SK-N-DZ (cell line): ENCODE measurements around the gene TUFM.
"Not testable (repeated sequence)": the region's sequence is repeated elsewhere in the genome, so short reads cannot be mapped to it uniquely, and the experiment has no call there.

Source experiments
- DNase-seq: peaks from one replicate; pipeline ENCODE4 v3.0.0-alpha.2; 2015; ENCODE audit warnings: low spot score

TUFM gene

DNA sequence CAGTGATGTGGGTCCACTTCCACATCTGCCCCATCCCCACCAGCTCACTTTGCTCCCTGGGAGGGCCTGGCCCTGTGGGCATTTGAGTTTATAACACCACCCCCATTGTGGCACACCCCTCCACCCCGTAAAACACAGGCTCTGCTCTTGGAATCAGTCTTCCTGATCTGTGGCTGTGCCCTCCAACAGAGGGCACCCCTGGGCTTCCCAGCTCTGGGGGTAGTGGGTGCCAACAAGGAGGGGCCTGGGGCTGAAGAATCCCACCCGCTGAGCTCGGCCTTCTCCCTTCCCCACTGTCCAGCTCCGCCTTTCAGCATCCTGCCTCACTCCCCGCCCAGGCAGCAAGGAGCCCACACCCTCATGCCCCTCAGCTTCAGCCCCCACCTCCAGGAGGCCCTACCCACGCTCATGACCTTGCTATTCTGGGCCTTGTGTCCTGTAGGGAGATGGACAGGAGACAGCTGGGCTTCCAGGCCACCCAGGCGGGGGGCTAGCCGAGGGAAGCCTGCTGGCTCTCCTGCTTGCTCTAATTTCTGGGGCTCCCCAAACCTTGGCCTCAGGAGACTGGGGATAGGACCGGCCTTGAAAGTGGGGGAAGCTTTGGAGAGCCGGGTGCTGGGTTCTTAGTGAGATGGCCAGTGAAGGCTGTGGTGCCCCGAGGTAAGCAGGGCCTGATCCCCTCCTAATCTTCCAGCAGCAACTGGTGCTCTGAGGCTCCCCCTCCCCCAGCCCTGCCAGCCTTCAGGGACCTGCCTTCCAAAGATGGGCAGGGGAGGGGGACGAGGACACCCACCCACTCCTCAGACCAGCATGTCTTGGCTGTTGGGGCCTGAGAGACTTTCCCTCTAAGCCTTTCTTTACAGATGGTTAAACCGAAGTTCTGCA lies 29.2 kb upstream of the TUFM start:
- DNase-seq = no peak

- no peak for DNase-seq
Measured at GRCh38 chr16:28874406-28874805, 28.3 kb upstream of the TUFM start.

DNA sequence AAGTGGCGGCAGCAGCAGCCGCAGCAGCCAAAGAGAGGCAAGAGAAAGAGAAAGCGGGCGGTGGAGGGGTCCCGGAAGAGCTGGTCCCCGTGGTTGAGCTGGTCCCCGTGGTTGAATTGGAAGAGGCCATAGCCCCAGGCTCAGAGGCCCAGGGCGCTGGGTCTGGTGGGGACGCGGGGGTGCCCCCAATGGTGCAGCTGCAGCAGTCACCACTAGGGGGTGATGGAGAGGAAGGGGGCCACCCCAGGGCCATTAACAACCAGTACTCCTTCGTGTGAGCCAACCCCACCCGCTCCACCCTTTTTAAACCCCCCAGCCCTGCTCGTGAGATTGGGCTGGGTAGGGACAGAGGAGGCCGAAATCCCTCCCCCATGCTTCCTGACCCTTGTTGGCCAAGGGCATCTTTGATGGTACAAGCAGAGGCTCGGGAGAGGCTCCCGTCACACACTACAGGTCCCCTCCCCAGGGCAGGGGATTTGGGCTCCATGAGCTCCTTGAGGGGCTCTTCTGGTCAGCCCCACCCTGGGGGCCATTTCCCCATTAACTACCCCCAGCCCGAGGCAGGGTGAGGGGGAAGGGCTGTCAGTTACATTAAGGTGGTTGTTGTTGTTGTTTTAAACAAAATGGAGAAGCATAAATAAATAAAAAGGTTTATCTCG lies 27.5 kb upstream of the TUFM start:
- no peak for DNase-seq

DNA sequence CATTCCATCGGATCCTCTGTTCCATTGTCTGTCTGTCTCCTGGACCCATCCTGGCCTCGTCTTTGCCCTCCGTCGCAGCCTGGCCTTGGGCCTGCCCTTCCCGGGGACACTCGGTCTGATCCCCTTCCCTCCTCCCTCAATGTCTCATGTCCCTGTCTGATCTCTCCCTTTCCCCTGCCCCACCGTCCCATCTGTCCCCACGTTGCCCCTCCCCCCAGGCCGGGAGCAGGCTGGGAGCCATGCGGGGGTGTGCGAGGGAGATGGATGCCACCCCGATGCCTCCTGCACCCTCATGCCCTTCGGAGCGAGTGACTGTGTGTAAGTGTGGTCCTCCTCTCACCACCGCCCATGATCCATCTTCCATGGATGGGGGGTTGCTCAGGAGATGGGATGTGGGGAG lies 26.8 kb upstream of the TUFM start:
- no peak for DNase-seq

DNA sequence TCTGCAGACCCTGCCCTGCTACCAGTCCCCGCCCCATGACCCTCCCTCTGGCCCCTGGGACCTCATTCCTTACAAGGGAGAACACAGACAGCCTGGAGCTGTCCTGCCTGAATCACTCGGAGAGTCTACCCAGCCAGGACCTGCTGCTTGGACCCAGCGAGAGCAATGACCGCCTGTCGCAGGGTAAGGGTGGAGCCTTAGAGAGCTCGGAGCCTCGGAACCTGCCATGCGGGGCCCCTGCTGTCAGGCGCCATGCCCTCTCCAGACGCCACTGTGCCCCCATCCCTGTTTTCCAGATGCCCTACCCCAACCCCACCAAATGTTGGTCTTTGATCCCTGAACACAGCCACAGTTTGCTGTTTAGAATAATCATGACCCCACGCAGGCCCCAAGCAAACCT lies 23.1 kb upstream of the TUFM start:
- no peak for DNase-seq

DNA sequence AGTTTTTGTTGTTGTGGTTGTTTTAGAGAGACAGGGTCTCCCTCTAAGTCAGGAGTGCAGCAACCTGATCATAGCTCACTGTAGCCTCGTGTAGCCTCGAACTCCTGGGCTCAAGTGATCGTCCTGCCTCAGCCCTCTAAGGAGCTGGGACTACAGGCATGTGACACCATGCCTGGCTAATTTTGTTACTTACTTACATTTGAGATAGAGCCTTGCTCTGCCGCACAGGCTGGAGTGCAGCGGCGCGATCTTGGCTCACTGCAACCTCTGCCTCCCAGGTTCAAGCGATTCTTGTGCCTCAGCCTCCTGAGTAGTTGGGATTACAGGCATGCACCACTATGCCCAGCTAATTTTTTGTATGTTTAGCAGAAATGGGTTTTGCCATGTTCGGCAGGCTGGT lies 21.5 kb upstream of the TUFM start:
- not testable (repeated sequence) for DNase-seq

GRCh38 chr16:28867241-28867640 lies 21.1 kb upstream of the TUFM start:
- no peak for DNase-seq

DNA sequence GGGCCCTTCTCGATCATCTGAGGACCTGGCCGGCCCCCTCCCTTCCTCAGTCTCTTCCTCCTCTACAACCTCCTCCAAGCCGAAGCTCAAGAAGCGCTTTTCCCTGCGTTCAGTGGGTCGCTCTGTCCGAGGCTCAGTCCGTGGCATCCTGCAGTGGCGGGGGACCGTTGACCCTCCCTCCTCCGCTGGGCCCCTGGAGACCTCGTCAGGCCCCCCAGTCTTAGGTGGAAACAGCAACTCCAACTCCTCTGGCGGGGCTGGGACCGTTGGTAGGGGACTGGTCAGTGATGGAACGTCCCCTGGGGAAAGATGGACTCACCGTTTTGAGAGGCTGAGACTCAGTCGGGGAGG lies 20.3 kb upstream of the TUFM start:
- DNase-seq = no peak

DNA sequence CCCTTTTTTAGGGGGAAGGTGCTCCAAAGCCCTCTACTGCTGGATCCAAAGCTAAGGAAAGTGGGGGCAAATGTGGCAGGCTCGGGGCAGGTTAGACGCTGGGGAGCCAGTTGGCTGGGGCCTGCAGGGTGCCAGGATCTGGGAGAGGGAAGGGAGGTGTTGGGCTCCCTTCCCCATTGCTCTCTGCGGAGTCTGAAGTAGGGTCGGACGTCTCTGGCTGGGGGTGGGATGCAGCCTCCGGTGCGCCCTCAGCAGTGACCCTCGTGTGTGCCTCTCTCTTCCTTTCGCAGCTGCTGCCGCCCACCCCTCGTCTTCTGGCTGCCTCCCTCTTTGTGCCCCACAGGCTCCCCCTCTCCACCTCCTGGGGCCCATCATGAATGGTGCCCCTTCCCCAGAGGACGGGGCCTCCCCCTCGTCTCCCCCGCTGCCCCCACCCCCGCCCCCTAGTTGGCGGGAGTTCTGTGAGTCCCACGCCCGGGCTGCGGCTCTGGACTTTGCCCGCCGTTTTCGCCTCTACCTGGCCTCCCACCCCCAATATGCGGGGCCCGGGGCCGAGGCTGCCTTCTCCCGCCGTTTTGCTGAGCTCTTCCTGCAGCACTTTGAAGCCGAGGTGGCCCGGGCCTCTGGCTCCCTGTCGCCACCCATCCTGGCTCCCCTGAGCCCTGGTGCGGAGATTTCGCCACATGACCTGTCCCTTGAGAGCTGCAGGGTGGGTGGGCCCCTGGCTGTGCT lies 19.7 kb upstream of the TUFM start:
- DNase-seq = no peak

- no peak for DNase-seq
Measured at GRCh38 chr16:28865001-28865688, 19.0 kb upstream of the TUFM start.

DNA sequence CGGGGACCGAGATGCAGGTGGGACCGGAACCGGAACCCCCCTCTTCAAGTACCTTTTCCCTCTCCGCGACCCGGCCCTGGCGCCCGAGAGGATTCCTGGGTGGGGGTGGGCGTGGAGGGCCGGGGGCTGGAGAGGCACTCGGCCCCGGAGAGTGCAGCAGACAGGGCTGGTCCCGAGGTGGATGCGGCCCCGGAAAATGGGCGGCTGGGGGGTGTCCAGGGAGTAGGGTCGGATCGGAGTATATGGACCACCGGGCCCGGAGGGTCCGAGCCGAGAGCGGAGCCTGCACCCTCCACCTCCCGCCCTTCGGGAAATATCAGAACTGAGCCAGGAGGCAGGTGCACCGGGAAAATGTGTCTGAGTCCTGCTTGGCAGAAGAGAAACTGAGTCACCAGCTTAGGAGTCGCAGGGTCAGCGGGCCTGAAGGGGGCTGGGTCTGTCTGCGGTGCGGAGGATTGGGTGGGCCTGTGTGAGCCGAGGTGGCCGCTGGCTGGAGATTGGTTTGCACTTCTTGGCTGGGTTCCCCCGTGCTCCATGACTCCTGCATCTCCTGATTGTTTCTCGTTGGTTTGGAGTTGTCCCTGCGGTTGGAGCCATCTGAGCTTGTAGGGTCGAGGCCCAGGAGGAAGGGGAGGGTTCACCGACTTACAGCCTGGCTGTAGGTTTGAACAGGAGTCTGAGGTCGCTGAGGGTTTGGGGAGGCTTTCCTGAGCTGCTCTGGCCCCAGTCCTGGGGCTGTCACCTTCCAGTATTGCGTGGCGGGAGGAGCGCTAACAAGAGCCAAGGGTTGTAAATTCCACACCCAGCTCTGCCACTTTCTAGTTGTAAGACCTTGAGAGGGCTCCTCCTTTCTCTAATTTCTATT lies 18.0 kb upstream of the TUFM start:
- DNase-seq = no peak

GRCh38 chr16:28859326-28859725 lies 13.2 kb upstream of the TUFM start:
- DNase-seq = no peak

- DNase-seq = no peak
Measured at GRCh38 chr16:28858421-28858820, 12.3 kb upstream of the TUFM start.

DNA sequence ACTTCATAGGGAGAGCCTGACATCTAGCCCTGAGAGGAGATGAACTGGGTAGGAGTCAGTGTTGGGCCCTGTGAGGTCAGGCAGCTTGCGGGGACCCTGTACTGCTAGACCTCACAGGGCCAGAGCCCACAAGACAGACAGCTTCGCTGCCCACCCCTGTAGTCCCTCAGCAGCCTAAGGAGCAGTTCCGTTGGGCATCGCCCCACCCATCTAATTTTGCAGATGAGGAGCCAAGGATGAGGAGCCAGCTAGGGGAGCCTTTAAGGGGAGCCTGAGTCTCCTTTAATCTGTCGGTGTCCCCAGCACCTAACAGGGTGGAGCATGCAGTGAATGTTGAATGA lies 755 bp upstream of the TUFM start:
- DNase-seq = peak; percentile 45

- DNase-seq = no peak
Measured at GRCh38 chr16:28845761-28846079, 428 bp downstream of the TUFM start.

- DNase-seq = no peak
Measured at GRCh38 chr16:28845293-28845692, 855 bp downstream of the TUFM start.

DNA sequence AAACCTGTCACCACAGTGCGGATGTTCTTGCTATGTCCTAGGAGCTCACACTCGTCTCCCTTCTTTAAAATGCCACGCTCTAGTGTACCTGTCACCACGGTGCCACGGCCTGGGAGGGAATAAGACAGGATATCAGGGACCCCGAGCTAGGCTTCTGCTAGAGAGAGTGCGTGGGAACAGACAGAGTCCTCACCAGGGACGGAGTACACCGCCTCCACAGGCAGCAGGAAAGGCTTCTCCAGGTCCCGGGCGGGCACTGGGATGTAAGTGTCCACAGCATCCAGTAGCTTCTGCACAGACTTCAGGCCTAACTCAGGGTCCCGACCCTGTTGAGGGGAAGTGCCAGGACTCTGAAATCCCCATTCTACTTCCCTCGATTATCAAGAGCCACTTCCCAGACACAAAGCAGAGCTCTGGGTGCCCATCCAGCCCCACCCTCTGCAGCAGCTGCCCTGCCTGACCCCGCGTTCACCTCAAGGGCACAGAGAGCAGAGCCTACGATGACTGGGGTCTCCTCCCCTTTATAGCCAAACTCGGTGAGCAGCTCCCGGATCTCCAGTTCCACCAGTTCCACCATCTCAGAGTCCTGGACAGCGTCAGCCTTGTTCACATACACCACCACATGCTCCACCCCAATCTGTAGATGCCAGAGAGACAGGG lies 1.8 kb downstream of the TUFM start:
- DNase-seq = no peak

GRCh38 chr16:28843766-28844165 lies 2.4 kb downstream of the TUFM start:
- no peak for DNase-seq

- DNase-seq = no peak
Measured at GRCh38 chr16:28842696-28843095, 3.5 kb downstream of the TUFM start.

- DNase-seq = no peak
Measured at GRCh38 chr16:28839899-28840298, 6.2 kb downstream of the TUFM start.
